NCI-H446 (cell line): ENCODE measurements around the gene TSPAN1.

Experiments used
- DNase-seq, 2 experiments: peaks; one replicate each; lab custom pipeline; 2025; lab: John Stamatoyannopoulos, UW

The TSPAN1 gene

GRCh38 chr1:46174448-46175231 lies at the start of gene TSPAN1:
Gene TSPAN1 (plus strand): TSS chr1:46175087. CDS start chr1:46181108, 6,021 bp downstream.
- no peak for DNase-seq

GRCh38 chr1:46128344-46128743 lies 46.5 kb upstream of the TSPAN1 start:
- DNase-seq: no peak

GRCh38 chr1:46130121-46130520 lies 44.8 kb upstream of the TSPAN1 start:
- DNase-seq: no peak

- no peak for DNase-seq
These were observed 44.3 kb upstream of the TSPAN1 start for GRCh38 chr1:46130606-46131005.

GRCh38 chr1:46131093-46131492 lies 43.8 kb upstream of the TSPAN1 start:
- no peak for DNase-seq

- DNase-seq: peak in 1 of 2 experiments; percentile 51
These were observed 43.0 kb upstream of the TSPAN1 start for GRCh38 chr1:46131712-46132528.

GRCh38 chr1:46132529-46133180 lies 42.2 kb upstream of the TSPAN1 start, which contains the start of gene PIK3R3:
Gene PIK3R3 (minus strand): TSS chr1:46132629. CDS start chr1:46131952, 677 bp downstream.
- DNase-seq: peak; percentile 98 to 99

- DNase-seq: no peak
These were observed 41.7 kb upstream of the TSPAN1 start for GRCh38 chr1:46133181-46133658.

GRCh38 chr1:46133781-46134350 lies 41.0 kb upstream of the TSPAN1 start:
- DNase-seq: peak in 1 of 2 experiments; percentile 28

- DNase-seq: peak; percentile 82 to 92
These were observed 40.1 kb upstream of the TSPAN1 start for GRCh38 chr1:46134660-46135331.

GRCh38 chr1:46136711-46137110 lies 38.2 kb upstream of the TSPAN1 start:
- peak in 1 of 2 experiments; percentile 53 for DNase-seq

GRCh38 chr1:46137916-46138315 lies 37.0 kb upstream of the TSPAN1 start:
- no peak for DNase-seq

- no peak for DNase-seq
These were observed 26.6 kb upstream of the TSPAN1 start for GRCh38 chr1:46148318-46148717.

- no peak for DNase-seq
These were observed 24.8 kb upstream of the TSPAN1 start for GRCh38 chr1:46150085-46150484.

- DNase-seq: no peak
These were observed 22.9 kb upstream of the TSPAN1 start for GRCh38 chr1:46152016-46152415.

- DNase-seq: no peak
These were observed 21.7 kb upstream of the TSPAN1 start for GRCh38 chr1:46153228-46153627.

- DNase-seq: no peak
These were observed 21.2 kb upstream of the TSPAN1 start for GRCh38 chr1:46153732-46154131.

GRCh38 chr1:46157916-46158311 lies 17.0 kb upstream of the TSPAN1 start:
- DNase-seq: no peak

- no peak for DNase-seq
These were observed 16.3 kb upstream of the TSPAN1 start for GRCh38 chr1:46158312-46159281.

GRCh38 chr1:46159516-46159915 lies 15.4 kb upstream of the TSPAN1 start:
- no peak for DNase-seq
